Duodenal mucosa (tissue), 2 donors: ENCODE measurements around the gene TSSC4.
A peak's percentile ranks its signal among the peaks of the same experiment; 100 is the strongest.
"Not testable (repeated sequence)": the region's sequence is repeated elsewhere in the genome, so short reads cannot be mapped to it uniquely, and the experiment has no call there.

Experiments
- H3K27ac ChIP-seq: one replicate; pipeline ENCODE4 v1.7.0; 2013; ENCODE audit warnings: low read depth, low read length
- H3K27me3 ChIP-seq, 2 donors: one replicate each; pipeline ENCODE4 v1.7.0; 2013; ENCODE audit warnings: low read length in 2 of 2, control low read depth in 1 of 2; ENCODE audit not compliant: insufficient read depth in 2 of 2, control insufficient read depth in 1 of 2
- H3K36me3 ChIP-seq, 2 donors: one replicate each; pipeline ENCODE4 v1.7.0; 2013; ENCODE audit warnings: low read length in 2 of 2, control low read depth in 1 of 2; ENCODE audit not compliant: insufficient read depth in 2 of 2, control insufficient read depth in 1 of 2
- H3K4me1 ChIP-seq, 2 donors: one replicate each; pipeline ENCODE4 v1.7.0; 2013; ENCODE audit warnings: low read length in 2 of 2, control low read depth in 1 of 2; ENCODE audit not compliant: insufficient read depth in 2 of 2, control insufficient read depth in 1 of 2
- H3K4me3 ChIP-seq, 2 donors: one replicate each; pipeline ENCODE4 v1.7.0; 2013; ENCODE audit warnings: low read length in 2 of 2, low read depth in 1 of 2
- H3K9ac ChIP-seq, 2 donors: one replicate each; pipeline ENCODE4 v1.7.0; 2013; ENCODE audit warnings: low read length in 2 of 2, low read depth in 1 of 2
- H3K9me3 ChIP-seq, 2 donors: one replicate each; pipeline ENCODE4 v1.7.0; 2013; ENCODE audit warnings: low read length in 2 of 2, control low read depth in 1 of 2; ENCODE audit not compliant: control insufficient read depth in 1 of 2

Gene TSSC4

GRCh38 chr11:2400069-2400761, at the start of gene TSSC4:
TSS of gene TSSC4 (plus strand) at chr11:2400750. CDS start at chr11:2402634, 1,884 bp downstream.
- Histone ChIP-seq H3K9ac (peak within 1 kb of the TSS; percentile 99 to 100), H3K27ac (peak within 1 kb of the TSS; percentile 97), H3K4me1 (peaks cover 17 to 28% of the 10 kb centered on the region in 2 donors), H3K27me3 (no peaks in the 10 kb centered on the region), H3K4me3 (peak within 1 kb of the TSS; percentile 98 to 99), H3K9me3 (no peaks in the 10 kb centered on the region), H3K36me3 (peaks cover 14 to 34% of the 10 kb centered on the region in 2 donors)

GRCh38 chr11:2351701-2352100, 48.8 kb upstream of the TSSC4 start:
- no peak overlapping the region for H3K27ac ChIP-seq
- no peaks in the 10 kb centered on the region for H3K27me3 ChIP-seq
- H3K9ac ChIP-seq = no peak overlapping the region
- no peak overlapping the region for H3K4me3 ChIP-seq
- no peaks in the 10 kb centered on the region for H3K9me3 ChIP-seq
- no peaks in the 10 kb centered on the region for H3K36me3 ChIP-seq
- H3K4me1 ChIP-seq = no peaks in the 10 kb centered on the region

- no peaks in the 10 kb centered on the region for H3K4me1 ChIP-seq
- no peak overlapping the region for H3K27ac ChIP-seq
- no peaks in the 10 kb centered on the region for H3K27me3 ChIP-seq
- H3K4me3 ChIP-seq = no peak overlapping the region
- H3K9me3 ChIP-seq = no peaks in the 10 kb centered on the region
- no peak overlapping the region for H3K9ac ChIP-seq
- no peaks in the 10 kb centered on the region for H3K36me3 ChIP-seq
These were observed 48.1 kb upstream of the TSSC4 start for GRCh38 chr11:2352420-2352819.

- Histone ChIP-seq H3K4me3 (no peak overlapping the region), H3K36me3 (no peaks in the 10 kb centered on the region), H3K9ac (no peak overlapping the region), H3K4me1 (no peaks in the 10 kb centered on the region), H3K9me3 (no peaks in the 10 kb centered on the region), H3K27ac (no peak overlapping the region), H3K27me3 (no peaks in the 10 kb centered on the region)
These were observed 45.4 kb upstream of the TSSC4 start for GRCh38 chr11:2355000-2355644.

GRCh38 chr11:2357246-2357645, 43.3 kb upstream of the TSSC4 start:
- no peaks in the 10 kb centered on the region for H3K4me1 ChIP-seq
- H3K36me3 ChIP-seq = no peaks in the 10 kb centered on the region
- H3K27ac ChIP-seq = no peak overlapping the region
- H3K9me3 ChIP-seq = no peaks in the 10 kb centered on the region
- no peaks in the 10 kb centered on the region for H3K27me3 ChIP-seq
- H3K4me3 ChIP-seq = no peak overlapping the region
- no peak overlapping the region for H3K9ac ChIP-seq

- H3K27me3 ChIP-seq, H3K4me3 ChIP-seq, H3K4me1 ChIP-seq, H3K9me3 ChIP-seq, H3K9ac ChIP-seq, H3K36me3 ChIP-seq, H3K27ac ChIP-seq: not testable (repeated sequence)
These were observed 42.9 kb upstream of the TSSC4 start for GRCh38 chr11:2357651-2358050.

GRCh38 chr11:2358754-2359442, 41.7 kb upstream of the TSSC4 start:
- Histone ChIP-seq H3K9me3 (no peaks in the 10 kb centered on the region), H3K27me3 (no peaks in the 10 kb centered on the region), H3K36me3 (no peaks in the 10 kb centered on the region), H3K27ac (no peak overlapping the region), H3K4me3 (no peak overlapping the region), H3K4me1 (no peaks in the 10 kb centered on the region), H3K9ac (no peak overlapping the region)

- no peak overlapping the region for H3K27ac ChIP-seq
- H3K4me3 ChIP-seq = no peak overlapping the region
- H3K27me3 ChIP-seq = no peaks in the 10 kb centered on the region
- H3K9me3 ChIP-seq = no peaks in the 10 kb centered on the region
- H3K4me1 ChIP-seq = no peaks in the 10 kb centered on the region
- H3K36me3 ChIP-seq = no peaks in the 10 kb centered on the region
- no peak overlapping the region for H3K9ac ChIP-seq
These were observed 41.0 kb upstream of the TSSC4 start for GRCh38 chr11:2359557-2359956.

GRCh38 chr11:2360081-2360642, 40.4 kb upstream of the TSSC4 start:
- Histone ChIP-seq H3K4me3 (no peak overlapping the region), H3K4me1 (no peaks in the 10 kb centered on the region), H3K27ac (no peak overlapping the region), H3K36me3 (no peaks in the 10 kb centered on the region), H3K27me3 (no peaks in the 10 kb centered on the region), H3K9me3 (no peaks in the 10 kb centered on the region), H3K9ac (no peak overlapping the region)

GRCh38 chr11:2361565-2361964, 39.0 kb upstream of the TSSC4 start:
- no peak overlapping the region for H3K4me3 ChIP-seq
- H3K36me3 ChIP-seq = no peaks in the 10 kb centered on the region
- no peaks in the 10 kb centered on the region for H3K4me1 ChIP-seq
- no peak overlapping the region for H3K27ac ChIP-seq
- no peaks in the 10 kb centered on the region for H3K9me3 ChIP-seq
- no peak overlapping the region for H3K9ac ChIP-seq
- no peaks in the 10 kb centered on the region for H3K27me3 ChIP-seq
